ENCODE results near the gene LMNA. TPM values are rescaled to one million over a fixed set of nuclear protein-coding genes. Genes with fewer than 3 reads are reported as not detected.

Gene LMNA
- total and polyA plus RNA-seq, 10 of the 15 experiments (the other 5 are each of a cell fraction or from before 2014, with no cell fraction given), result 0.42 to 334 (median 81.1) TPM

DNA sequence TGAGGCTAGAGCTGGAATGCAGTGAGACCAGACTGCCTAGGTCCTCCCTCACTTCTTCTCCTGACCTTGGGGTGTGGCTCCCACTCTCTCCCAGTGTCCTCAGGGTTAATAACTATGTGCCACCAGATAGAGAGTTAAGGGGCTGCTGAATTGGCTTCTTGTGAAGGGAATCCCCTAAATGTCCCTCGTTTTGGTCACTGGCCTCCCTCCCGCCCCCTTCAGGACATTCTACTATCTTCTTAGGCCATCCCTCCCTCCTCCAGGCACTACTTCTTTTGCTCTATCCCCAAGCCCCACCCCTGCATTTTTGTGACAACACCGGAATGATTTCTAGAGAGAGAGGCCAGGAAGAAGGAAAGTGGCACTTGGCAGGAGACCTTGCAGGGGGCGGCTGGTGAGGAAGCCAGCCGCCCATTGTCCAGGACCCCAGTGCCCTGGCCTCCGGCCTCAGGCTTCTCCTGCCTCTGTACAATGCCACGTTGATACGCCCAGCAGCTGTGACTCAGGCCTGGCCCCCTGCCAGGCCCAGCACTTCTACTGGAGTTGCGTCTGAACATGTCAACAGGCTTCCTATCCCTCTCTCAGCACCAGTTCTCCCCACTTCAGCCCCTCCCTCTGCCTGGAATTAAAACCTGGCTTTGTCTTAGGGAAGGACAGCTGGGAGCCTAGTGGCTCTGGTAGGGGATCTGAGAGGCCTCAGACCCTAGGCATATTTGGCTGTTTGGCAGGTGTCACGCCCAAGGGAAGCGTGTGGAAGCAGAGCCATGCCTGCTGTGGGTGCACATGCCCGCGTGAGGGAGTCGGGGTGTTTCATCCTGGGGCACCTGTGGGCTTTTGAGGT, 9.1 kb downstream of the LMNA start:
- Histone ChIP-seq H3K4me2 (ENCODE audit: control insufficient read depth, insufficient read depth) (peak overlapping the region; percentile 67), H4K20me1 (ENCODE audit: control insufficient read depth, insufficient read depth) (no peaks in the 10 kb centered on the region), H2AFZ (ENCODE audit: control insufficient read depth, low read depth, low read length) (peak overlapping the region; percentile 58), H3K36me3 (ENCODE audit: control insufficient read depth in 2 of 2, insufficient read depth in 2 of 2, low read length in 1 of 2) (no peaks in the 10 kb centered on the region; a peak in 1 of 4 replicates), H3K4me1 (ENCODE audit: control insufficient read depth, insufficient read depth, low read length) (peaks cover 69% of the 10 kb centered on the region), H3K9ac (ENCODE audit: control insufficient read depth, insufficient read depth, low read length) (peak overlapping the region; percentile 69), H3K27ac (ENCODE audit: control insufficient read depth, insufficient read depth) (peak overlapping the region; percentile 94), H3K79me2 (ENCODE audit: control insufficient read depth, insufficient read depth, low read length) (peaks cover 75% of the 10 kb centered on the region), H3K9me3 (replicated peaks; ENCODE audit: control insufficient read depth, insufficient read depth, low read length) (no peaks in the 10 kb centered on the region), H3K27me3 (replicated peaks in 1 of 2; ENCODE audit: control insufficient read depth in 2 of 2, insufficient read depth in 2 of 2, low read length in 1 of 2) (no peaks in the 10 kb centered on the region), H3K4me3 (0 out of 2 replicates have a peak overlapping the region, but pooled peaks have one; percentile 30)
- in situ Hi-C loops (cut with MboI), result no loop called here
- ChIA-PET SMC1A (ENCODE audit: uncharacterized antibody, unreplicated experiment) (interaction anchor here (0.7 to 23.6 kb wide), 5 partner anchors 9 to 103 kb away, joined by 3 to 874 read pairs (median 3); partner anchors contain the start of gene SEMA4A), CTCF (interaction anchor here (1.0 to 25.7 kb wide), 7 partner anchors 9 to 196 kb away, joined by 3 to 1294 read pairs (median 4); partner anchors contain the start of genes LMNA and PMF1), POLR2A (interaction anchor here (1.5 to 12.7 kb wide), 4 partner anchors 9 to 33 kb away, joined by 4 to 128 read pairs (median 14); partner anchors contain the start of gene LMNA), RAD21 (ENCODE audit: unreplicated experiment) (interaction anchor here (1.1 to 22.2 kb wide), 4 partner anchors 8 to 31 kb away, joined by 3 to 695 read pairs (median 54); partner anchors contain the start of gene LMNA)
- BruUV-seq (replicated peaks), result no TSS peak
- WGBS (ENCODE audit: insufficient coverage, insufficient replicate concordance, low lambda C conversion rate, missing lambda C conversion rate), result 51% methylated on average over 14 of the region's 14 CpGs
- intact Hi-C loops (cut with micrococcal nuclease; ENCODE audit: unreplicated experiment), result no loop called here
- peak; percentile 22 for ATAC-seq
- FAIRE-seq, result peak; percentile 56
- peak; percentile 46 for DNase-seq (ENCODE audit: low read depth, low spot score)
- peak; percentile 89 for TF ChIP-seq SMAD1 (IDR thresholded peaks at IDR 0.05; ENCODE audit: low read depth, partially characterized antibody)
- TF ChIP-seq BCL11A (IDR thresholded peaks at IDR 0.05; ENCODE audit: low read depth, low read length), result no peak
- TF ChIP-seq, protein P1, sequence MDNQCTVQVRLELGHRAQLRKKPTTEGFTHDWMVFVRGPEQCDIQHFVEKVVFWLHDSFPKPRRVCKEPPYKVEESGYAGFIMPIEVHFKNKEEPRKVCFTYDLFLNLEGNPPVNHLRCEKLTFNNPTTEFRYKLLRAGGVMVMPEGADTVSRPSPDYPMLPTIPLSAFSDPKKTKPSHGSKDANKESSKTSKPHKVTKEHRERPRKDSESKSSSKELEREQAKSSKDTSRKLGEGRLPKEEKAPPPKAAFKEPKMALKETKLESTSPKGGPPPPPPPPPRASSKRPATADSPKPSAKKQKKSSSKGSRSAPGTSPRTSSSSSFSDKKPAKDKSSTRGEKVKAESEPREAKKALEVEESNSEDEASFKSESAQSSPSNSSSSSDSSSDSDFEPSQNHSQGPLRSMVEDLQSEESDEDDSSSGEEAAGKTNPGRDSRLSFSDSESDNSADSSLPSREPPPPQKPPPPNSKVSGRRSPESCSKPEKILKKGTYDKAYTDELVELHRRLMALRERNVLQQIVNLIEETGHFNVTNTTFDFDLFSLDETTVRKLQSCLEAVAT (IDR thresholded peaks at IDR 0.05), result peak; percentile 93
- TF ChIP-seq EP300 (IDR thresholded peaks at IDR 0.05; ENCODE audit: borderline replicate concordance in 1 of 2, control insufficient read depth in 1 of 2, low read depth in 2 of 2, low read length in 2 of 2), result no peak
- no peak for TF ChIP-seq SIX5 (IDR thresholded peaks at IDR 0.05; ENCODE audit: low read depth, low read length, severe bottlenecking)
- TF ChIP-seq ETV6 (conservative IDR thresholded peaks at IDR 0.05 in 1 of 2, IDR thresholded peaks at IDR 0.05 in 1 of 2; ENCODE audit: borderline replicate concordance in 1 of 2, low read depth in 1 of 2), result 0 out of 4 replicates have a peak, but pooled peaks of 1 of the 2 experiments have one; percentile 7
- no peak for TF ChIP-seq NFYB (IDR thresholded peaks at IDR 0.05; ENCODE audit: insufficient read depth, low read depth, low read length)
- no peak for TF ChIP-seq RAD51 (IDR thresholded peaks at IDR 0.05)
- TF ChIP-seq RAD21 (IDR thresholded peaks at IDR 0.05; ENCODE audit: insufficient read depth, low read depth, low read length), result 0 out of 2 replicates have a peak, but pooled peaks have one; percentile 4
- TF ChIP-seq KAT2A (conservative IDR thresholded peaks at IDR 0.05; ENCODE audit: control insufficient read depth, low read depth, low read length), result no peak
- TF ChIP-seq, protein P2, sequence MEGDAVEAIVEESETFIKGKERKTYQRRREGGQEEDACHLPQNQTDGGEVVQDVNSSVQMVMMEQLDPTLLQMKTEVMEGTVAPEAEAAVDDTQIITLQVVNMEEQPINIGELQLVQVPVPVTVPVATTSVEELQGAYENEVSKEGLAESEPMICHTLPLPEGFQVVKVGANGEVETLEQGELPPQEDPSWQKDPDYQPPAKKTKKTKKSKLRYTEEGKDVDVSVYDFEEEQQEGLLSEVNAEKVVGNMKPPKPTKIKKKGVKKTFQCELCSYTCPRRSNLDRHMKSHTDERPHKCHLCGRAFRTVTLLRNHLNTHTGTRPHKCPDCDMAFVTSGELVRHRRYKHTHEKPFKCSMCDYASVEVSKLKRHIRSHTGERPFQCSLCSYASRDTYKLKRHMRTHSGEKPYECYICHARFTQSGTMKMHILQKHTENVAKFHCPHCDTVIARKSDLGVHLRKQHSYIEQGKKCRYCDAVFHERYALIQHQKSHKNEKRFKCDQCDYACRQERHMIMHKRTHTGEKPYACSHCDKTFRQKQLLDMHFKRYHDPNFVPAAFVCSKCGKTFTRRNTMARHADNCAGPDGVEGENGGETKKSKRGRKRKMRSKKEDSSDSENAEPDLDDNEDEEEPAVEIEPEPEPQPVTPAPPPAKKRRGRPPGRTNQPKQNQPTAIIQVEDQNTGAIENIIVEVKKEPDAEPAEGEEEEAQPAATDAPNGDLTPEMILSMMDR (IDR thresholded peaks at IDR 0.05 in 2 of 3, conservative IDR thresholded peaks at IDR 0.05 in 1 of 3; ENCODE audit: control insufficient read depth in 2 of 3, extremely low read depth in 1 of 3, insufficient read depth in 1 of 3, low read depth in 3 of 3, low read length in 3 of 3), result peak; percentile 25 to 32 (median 29); a peak in 4 of 6 replicates
- TF ChIP-seq, protein P3, sequence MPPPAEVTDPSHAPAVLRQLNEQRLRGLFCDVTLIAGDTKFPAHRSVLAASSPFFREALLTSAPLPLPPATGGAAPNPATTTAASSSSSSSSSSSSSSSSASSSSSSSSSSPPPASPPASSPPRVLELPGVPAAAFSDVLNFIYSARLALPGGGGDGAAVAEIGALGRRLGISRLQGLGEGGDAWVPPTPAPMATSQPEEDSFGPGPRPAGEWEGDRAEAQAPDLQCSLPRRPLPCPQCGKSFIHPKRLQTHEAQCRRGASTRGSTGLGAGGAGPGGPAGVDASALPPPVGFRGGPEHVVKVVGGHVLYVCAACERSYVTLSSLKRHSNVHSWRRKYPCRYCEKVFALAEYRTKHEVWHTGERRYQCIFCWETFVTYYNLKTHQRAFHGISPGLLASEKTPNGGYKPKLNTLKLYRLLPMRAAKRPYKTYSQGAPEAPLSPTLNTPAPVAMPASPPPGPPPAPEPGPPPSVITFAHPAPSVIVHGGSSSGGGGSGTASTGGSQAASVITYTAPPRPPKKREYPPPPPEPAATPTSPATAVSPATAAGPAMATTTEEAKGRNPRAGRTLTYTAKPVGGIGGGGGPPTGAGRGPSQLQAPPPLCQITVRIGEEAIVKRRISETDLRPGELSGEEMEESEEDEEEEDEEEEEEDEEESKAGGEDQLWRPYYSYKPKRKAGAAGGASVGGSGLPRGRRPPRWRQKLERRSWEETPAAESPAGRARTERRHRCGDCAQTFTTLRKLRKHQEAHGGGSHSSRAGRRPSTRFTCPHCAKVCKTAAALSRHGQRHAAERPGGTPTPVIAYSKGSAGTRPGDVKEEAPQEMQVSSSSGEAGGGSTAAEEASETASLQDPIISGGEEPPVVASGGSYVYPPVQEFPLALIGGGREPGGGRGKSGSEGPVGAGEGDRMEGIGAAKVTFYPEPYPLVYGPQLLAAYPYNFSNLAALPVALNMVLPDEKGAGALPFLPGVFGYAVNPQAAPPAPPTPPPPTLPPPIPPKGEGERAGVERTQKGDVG (CRISPR knock-in tag; IDR thresholded peaks at IDR 0.05), result no peak
- TF ChIP-seq ATF7 (IDR thresholded peaks at IDR 0.05; ENCODE audit: low read depth), result no peak

All from GM12878 (cell line).